GM19438 (cell line): ENCODE data around the gene SAFB2.

ENCODE experiments used
- ATAC-seq: cut with Tn5 transposase; IDR thresholded peaks from one replicate; pipeline ENCODE4 v1.9.1; 2021; ENCODE audit warnings: low read depth; ENCODE audit not compliant: unreplicated experiment

SAFB2 gene

DNA sequence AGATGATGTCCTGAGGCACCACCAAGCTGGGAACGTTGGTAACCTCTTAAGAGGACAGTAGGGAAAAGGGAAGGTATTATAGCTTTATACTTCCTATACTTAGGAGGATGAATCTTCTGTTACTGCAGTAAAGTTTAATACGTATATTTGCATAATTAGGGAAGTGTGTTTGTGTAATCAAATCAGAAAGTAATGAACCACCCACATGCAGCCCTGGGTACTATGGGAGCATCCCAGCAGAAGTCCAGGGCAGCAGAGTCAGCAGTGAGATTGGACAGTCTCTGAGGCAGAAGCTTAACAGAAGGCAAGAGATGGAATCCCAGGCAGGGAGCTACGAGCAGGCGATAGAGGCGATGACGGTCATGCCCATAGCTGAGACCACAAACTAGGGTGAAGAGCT, 12.9 kb upstream of the SAFB2 start:
- no peak for ATAC-seq

DNA sequence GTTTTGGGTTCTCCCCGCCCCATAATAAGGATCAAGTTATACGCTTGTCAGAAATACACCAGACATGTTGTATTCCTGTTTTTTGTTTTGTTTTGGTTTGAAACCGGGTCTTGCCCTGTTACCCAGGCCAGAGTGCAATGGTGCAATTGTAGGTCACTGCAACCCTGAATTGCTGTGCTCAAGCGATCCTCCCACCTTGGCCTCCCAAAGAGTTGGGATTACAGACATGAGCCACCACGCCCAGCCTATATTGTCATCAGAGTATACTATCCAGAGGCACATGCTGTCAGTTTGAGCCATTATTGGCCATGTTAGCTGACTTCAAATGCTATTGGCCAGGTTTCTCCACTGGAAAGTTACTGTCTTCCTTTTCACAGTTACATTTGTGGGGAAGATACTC, 10.1 kb upstream of the SAFB2 start:
- ATAC-seq = no peak

- no peak for ATAC-seq
Measured at GRCh38 chr19:5632241-5632612, 9.7 kb upstream of the SAFB2 start.

DNA sequence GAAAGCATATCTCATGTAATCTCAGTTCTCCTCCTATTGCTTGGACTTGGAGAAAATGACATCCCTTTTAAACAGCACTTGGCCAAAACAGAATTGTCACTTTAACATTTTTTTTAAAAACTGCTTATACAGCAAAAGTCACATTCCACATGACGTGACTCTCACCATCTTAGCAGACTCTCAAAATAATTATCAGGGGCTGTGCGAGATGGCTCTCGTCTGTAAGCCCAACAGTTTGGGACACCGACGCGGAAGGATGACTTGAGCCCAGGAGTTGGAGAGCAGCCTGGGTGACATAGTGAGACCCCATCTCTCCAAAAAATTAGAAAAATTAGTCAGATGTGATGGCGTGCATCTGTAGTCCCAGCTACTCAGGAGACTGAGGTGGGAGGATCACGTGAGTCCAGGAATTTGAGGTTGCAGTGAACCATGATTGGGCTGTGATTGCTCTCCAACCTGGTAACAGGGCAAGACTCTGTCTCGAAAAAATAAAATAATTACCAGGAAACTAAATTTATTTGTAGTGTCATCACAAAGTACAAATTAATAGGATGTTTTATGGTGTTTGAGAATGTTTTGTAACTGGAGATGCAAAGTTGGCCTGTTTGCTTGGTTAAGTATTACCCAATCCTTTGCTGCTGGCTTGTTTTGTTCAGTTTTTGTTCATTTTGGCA, 9.1 kb upstream of the SAFB2 start:
- no peak for ATAC-seq

GRCh38 chr19:5628919-5629481, 6.4 kb upstream of the SAFB2 start:
- ATAC-seq = no peak

GRCh38 chr19:5628461-5628860, 5.9 kb upstream of the SAFB2 start:
- ATAC-seq = no peak

DNA sequence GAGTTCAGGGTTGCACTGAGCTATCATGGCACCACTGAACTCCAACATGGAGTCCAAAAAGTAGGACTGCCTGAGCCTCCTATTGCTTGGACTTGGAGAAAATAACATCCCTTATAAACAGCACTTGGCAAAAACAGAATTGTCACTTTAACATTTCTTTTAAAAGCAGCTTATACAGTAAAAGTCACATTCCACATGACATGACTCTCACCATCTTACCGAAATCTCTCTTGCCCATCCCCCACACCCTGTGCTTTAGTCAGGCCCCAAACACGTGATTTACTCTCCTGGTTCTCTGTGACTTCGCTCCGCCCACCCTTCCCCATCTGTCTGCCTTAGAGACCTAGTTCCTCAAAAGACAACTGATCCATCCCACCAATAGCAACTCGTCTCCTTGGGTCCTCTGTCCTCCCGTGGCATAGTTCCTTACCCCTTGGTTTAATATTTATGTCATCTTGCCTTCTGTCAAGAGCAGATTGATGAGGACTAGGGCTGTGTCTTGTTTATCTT, 4.9 kb upstream of the SAFB2 start:
- no peak for ATAC-seq

GRCh38 chr19:5625641-5626040, 3.1 kb upstream of the SAFB2 start:
- ATAC-seq = no peak

DNA sequence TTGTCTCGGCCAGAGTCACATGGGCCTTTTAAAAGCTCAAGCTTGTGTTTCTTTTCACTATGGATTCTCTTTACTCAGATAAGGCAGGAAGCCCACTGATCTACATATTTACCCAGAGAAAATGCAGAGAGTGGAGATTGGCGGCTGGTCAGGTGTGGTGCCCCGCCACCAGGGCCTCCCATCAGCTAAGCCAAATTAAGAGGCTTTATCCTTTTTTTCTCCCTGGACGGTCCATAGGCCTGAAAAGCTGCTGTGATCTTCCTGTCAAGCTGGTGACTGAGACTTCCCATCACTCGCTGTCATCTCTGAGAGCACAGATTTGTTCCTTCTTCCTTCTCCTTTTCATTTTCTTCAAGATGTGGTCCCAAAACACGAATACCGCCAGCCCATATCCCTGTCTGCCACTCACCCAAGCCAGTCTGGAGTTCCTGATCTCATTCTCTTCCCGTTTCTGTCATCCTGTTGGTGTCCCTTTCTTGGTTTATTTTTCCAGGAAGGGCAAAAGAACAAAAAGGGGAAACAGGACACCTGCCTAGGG, 2.2 kb upstream of the SAFB2 start:
- no peak for ATAC-seq

GRCh38 chr19:5624018-5624663, 1.6 kb upstream of the SAFB2 start:
- ATAC-seq = no peak

- peak; percentile 2 for ATAC-seq
Measured at GRCh38 chr19:5623397-5624017, 931 bp upstream of the SAFB2 start.

GRCh38 chr19:5621945-5622464, 571 bp downstream of the SAFB2 start:
- no peak for ATAC-seq

DNA sequence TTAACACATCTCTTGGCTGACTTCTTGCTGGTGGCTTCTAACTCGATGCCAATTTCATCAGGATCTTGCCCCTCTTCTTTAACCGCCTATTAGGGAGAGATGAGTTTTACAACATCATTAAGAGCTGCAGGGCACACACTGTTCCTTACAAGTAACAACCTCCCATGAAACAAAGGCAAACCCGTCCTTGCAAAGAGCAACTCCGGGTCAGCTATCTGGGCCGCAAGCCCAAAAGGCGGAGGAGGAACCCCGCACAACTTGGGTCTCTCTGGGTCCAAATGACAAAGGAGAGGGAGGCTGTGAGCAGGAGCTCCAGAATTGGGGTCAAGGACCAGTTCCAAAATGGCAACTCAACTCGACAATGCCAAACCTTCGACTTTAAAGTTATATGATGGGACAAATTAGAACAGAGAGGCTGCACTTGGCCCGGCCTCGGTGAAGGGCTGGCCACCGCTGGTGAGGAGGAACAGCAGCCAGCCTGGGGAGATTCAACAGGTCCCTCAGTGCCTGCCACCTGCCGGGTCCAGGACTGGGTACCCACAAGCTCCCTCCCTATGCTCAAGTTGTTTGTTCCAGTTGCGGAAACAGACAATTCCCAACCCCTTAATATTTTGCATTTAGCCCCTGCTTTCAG, 1.1 kb downstream of the SAFB2 start:
- no peak for ATAC-seq

DNA sequence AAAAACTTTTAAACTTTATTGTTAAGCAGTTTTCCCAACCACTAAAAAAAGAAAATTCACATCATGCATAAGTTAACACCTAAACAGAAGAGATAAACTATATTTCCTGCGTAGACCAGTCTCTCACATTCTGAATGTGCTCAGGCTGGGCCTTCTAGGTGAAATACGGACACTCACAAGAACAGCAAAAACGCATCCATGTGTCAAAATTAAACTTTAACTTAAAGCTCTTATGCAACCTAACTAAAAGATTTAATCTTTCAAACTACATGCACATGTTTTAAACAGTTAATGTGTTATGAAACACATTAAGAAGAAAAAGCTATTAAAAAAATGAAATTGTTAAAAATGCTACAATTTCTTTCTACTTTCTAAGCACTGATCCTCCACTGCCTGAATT, 2.6 kb downstream of the SAFB2 start:
- no peak for ATAC-seq

DNA sequence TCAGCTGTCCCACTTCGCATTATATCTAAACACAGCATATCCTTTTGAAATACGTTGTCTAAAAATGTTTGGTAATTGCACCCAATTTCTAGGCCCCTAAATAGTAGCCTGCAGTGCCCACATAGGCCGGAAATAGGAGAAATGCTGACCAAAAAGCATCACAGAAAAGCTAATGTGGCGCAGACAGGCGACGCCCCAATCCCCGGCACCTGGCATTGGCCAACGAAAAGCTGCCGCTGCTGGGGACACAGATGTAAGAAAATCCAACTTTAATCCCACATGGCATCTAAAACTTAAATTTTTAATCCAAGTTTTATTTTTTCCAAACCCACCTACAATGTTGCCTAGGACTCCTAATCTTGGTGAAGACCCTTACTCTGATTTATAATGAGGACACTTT, 4.0 kb downstream of the SAFB2 start:
- ATAC-seq = no peak

DNA sequence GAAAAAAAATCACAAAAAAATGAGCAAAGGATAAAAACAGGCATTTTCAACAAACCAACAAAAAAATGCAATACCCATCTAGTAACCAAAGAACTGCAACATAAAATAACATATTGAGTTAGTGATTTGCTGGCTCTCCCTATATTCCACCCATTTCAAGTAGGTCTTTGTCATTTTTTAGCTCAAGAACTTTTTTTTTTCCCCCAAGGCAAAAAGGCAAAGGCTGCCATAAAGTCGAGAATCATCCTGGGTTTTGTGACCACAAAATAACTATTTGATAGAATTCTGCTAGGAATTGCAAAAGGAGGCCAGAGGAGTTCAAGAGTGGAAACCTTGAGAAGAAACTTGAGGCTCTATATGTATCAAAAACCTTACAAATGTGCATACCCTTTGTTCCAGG, 5.5 kb downstream of the SAFB2 start:
- no peak for ATAC-seq

- ATAC-seq = no peak
Measured at GRCh38 chr19:5615756-5616327, 6.7 kb downstream of the SAFB2 start.

GRCh38 chr19:5612891-5613865, 9.4 kb downstream of the SAFB2 start:
- no peak for ATAC-seq

DNA sequence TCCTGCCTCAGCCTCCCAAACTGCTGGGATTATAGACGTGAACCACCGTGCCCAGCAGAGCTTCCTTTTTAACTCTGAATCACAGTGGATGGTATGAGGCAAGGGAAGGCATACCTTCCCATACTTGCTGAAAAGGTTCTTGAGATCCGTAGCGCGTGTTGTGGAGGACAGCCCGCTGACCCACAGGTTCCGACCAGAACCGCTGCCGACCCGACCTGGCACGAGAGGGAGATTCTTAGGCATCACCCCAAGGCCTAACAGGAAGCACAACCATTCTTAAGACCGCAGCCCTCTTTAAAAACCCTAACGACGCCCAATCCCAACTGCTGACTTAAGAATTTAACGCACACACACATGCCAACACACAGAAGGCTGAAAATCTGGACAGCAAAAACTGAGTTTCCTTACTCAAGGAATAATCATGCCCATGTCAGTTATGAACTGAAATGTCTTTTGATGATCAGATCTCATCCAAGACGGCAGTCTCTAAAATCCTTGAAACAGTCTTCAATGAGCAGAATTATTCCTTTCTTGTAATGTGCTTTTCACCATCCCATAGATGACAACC, 12.6 kb downstream of the SAFB2 start:
- ATAC-seq = no peak
